GM23338 (cell line): Measurements from ENCODE around the gene CEACAM21. TPM values are rescaled to one million over a fixed set of nuclear protein-coding genes. Genes with fewer than 3 reads are reported as not detected.
A peak's percentile ranks its signal among the peaks of the same experiment; 100 is the strongest.

Experiments used
- ATAC-seq: fragments of 200-7000 bp; cut with Tn5 transposase; 3 replicates; pipeline ENCODE4 v1.9.1; 2020
- DNase-seq: peaks from one replicate; pipeline ENCODE4 v3.0.0-alpha.2; 2015; ENCODE audit warnings: low spot score
- H2AFZ ChIP-seq: fragments of 200-600 bp; sonication (generic); 2 replicates; pipeline ENCODE4 v1.8.0; 2016; ENCODE audit warnings: antibody characterized with exemption, mild to moderate bottlenecking, moderate library complexity
- H3F3A ChIP-seq: fragments of 200-600 bp; sonication (generic); replicated peaks from 2 replicates; pipeline ENCODE4 v1.8.0; 2017; ENCODE audit warnings: antibody characterized with exemption, mixed run types, low read depth
- H3K27ac ChIP-seq: fragments of 200-600 bp; sonication (generic); 2 replicates; pipeline ENCODE4 v1.6.1; 2016; ENCODE audit warnings: low read depth
- H3K27me3 ChIP-seq: fragments of 200-600 bp; sonication (generic); 2 replicates; pipeline ENCODE4 v1.8.0; 2016; ENCODE audit warnings: mild to moderate bottlenecking, mixed run types, moderate library complexity; ENCODE audit not compliant: insufficient read depth
- H3K36me3 ChIP-seq: fragments of 200-600 bp; sonication (generic); 2 replicates; pipeline ENCODE4 v1.8.0; 2016; ENCODE audit warnings: mild to moderate bottlenecking; ENCODE audit not compliant: insufficient read depth
- H3K4me1 ChIP-seq: fragments of 200-600 bp; sonication (generic); 2 replicates; pipeline ENCODE4 v1.8.0; 2016; ENCODE audit warnings: mild to moderate bottlenecking, moderate library complexity; ENCODE audit not compliant: insufficient read depth
- H3K4me2 ChIP-seq: fragments of 200-600 bp; sonication (generic); 2 replicates; pipeline ENCODE4 v1.7.1; 2017; ENCODE audit warnings: mixed run types
- H3K4me3 ChIP-seq: fragments of 200-600 bp; sonication (generic); 2 replicates; pipeline ENCODE4 v1.6.1; 2016; ENCODE audit warnings: mixed run types
- H3K79me2 ChIP-seq: fragments of 200-600 bp; sonication (generic); replicated peaks from 2 replicates; pipeline ENCODE4 v1.8.0; 2017; ENCODE audit warnings: mild to moderate bottlenecking; ENCODE audit not compliant: insufficient read depth
- H3K9me2 ChIP-seq: fragments of 200-600 bp; sonication (generic); 2 replicates; pipeline ENCODE4 v1.8.0; 2017; ENCODE audit not compliant: insufficient read depth
- H4K20me1 ChIP-seq: fragments of 200-600 bp; sonication (generic); replicated peaks from 2 replicates; pipeline ENCODE4 v1.8.0; 2017; ENCODE audit warnings: mild to moderate bottlenecking; ENCODE audit not compliant: insufficient read depth
- H3K27ac Mint-ChIP-seq: 2 replicates; pipeline ENCODE4 v1.8.0; 2020; ENCODE audit warnings: inconsistent platforms, mild to moderate bottlenecking, moderate library complexity, mixed read lengths
- H3K27me3 Mint-ChIP-seq: 3 replicates; pipeline ENCODE4 v1.8.0; 2022; ENCODE audit warnings: low read depth, mild to moderate bottlenecking, moderate library complexity, mixed read lengths, inconsistent platforms; ENCODE audit not compliant: insufficient read depth, poor library complexity
- H3K36me3 Mint-ChIP-seq: 3 replicates; pipeline ENCODE4 v1.8.0; 2021; ENCODE audit warnings: low read depth, mild to moderate bottlenecking, inconsistent platforms, moderate library complexity, mixed read lengths
- H3K4me1 Mint-ChIP-seq: 3 replicates; pipeline ENCODE4 v1.8.0; 2020; ENCODE audit warnings: mild to moderate bottlenecking, inconsistent platforms, mixed read lengths
- H3K4me3 Mint-ChIP-seq: 3 replicates; pipeline ENCODE4 v1.8.0; 2021; ENCODE audit warnings: moderate library complexity, mild to moderate bottlenecking, inconsistent platforms, mixed read lengths
- H3K9me3 Mint-ChIP-seq: 3 replicates; pipeline ENCODE4 v1.8.0; 2020; ENCODE audit warnings: moderate library complexity, mild to moderate bottlenecking, inconsistent platforms, mixed read lengths
- EZH2phosphoT487 ChIP-seq: fragments of 200-600 bp; sonication (generic); IDR thresholded peaks from one replicate; pipeline ENCODE4 v1.8.1; 2018; ENCODE audit warnings: antibody characterized with exemption; ENCODE audit not compliant: unreplicated experiment
- JUNB ChIP-seq: IDR thresholded peaks from one replicate; pipeline ENCODE4 v1.6.1; 2016; ENCODE audit warnings: antibody characterized with exemption; ENCODE audit not compliant: unreplicated experiment
- NANOG ChIP-seq: IDR thresholded peaks from 2 replicates; pipeline ENCODE4 v1.6.1; 2016; ENCODE audit warnings: antibody characterized with exemption, borderline replicate concordance
- POLR2AphosphoS5 ChIP-seq: IDR thresholded peaks from 2 replicates; pipeline ENCODE4 v1.6.1; 2016; ENCODE audit warnings: antibody characterized with exemption, low read depth
- REST ChIP-seq: IDR thresholded peaks from one replicate; pipeline ENCODE4 v1.6.1; 2018; ENCODE audit warnings: antibody characterized with exemption; ENCODE audit not compliant: unreplicated experiment
- STAT1 ChIP-seq: IDR thresholded peaks from one replicate; pipeline ENCODE4 v1.6.1; 2016; ENCODE audit warnings: antibody characterized with exemption; ENCODE audit not compliant: unreplicated experiment
- ZNF114 ChIP-seq: fragments of 250-450 bp; sonication (Bioruptor Pico); IDR thresholded peaks from 2 replicates; pipeline ENCODE4 v1.5.0; 2020; ENCODE audit warnings: mild to moderate bottlenecking, moderate library complexity
- ZNF462 ChIP-seq: fragments of 250-450 bp; sonication (Bioruptor Pico); IDR thresholded peaks from 2 replicates; pipeline ENCODE4 v1.5.0; 2020; ENCODE audit warnings: mild to moderate bottlenecking, moderate library complexity
- polyA plus RNA-seq: library from polyadenylated mRNA; unstranded; fragments of >200 nt; fragmentation: Nextera tagmentation; extraction: Ambion mirVana; gene quantifications from 2 replicates; pipeline ENCODE4 v1.2.1, GENCODE V29; 2016
- total RNA-seq: library from RNA; depleted of rRNA; stranded (reverse); fragments of >200 nt; shearing (Covaris generic); gene quantifications from 2 replicates; pipeline ENCODE4 v1.2.3, GENCODE V29; 2014
- TF ChIP-seq, protein P1 (sequence below), 2 experiments: fragments of 200-600 bp in 1 of 2; sonication (generic) in 1 of 2; conservative IDR thresholded peaks; 2 replicates each; pipeline versions ENCODE4 v1.5.1 to v1.6.1; 2016 to 2017; ENCODE audit warnings: antibody characterized with exemption in 2 of 2, low read depth in 2 of 2, mild to moderate bottlenecking in 2 of 2, moderate library complexity in 1 of 2
- TF ChIP-seq, protein P2 (sequence below): IDR thresholded peaks from 2 replicates; pipeline ENCODE4 v1.6.1; 2016; ENCODE audit warnings: antibody characterized with exemption

CEACAM21 gene
- total and polyA plus RNA-seq, 2 experiments from 2014 or later, result not detected

DNA sequence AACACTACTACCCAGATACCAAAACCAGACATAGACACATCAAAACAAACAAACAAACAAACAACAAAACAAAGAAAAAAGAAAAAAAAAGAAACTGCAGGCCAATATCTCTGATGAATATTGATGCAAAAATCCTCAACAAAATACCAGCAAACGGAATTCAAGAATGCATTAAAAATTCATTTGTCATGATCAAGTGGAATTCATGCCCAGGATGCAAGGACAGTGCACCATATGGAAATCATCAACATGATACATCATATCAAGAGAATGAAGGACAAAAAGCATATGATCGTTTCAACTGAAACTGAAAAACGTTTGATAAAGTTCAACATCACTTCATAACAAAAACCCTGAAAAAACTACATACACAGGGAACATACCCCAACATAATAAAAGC lies 48.9 kb upstream of the CEACAM21 start:
- Histone ChIP-seq H3K27ac (no peak overlapping the region), H3K36me3 (no peaks in the 10 kb centered on the region), H3K79me2 (no peaks in the 10 kb centered on the region), H3K4me2 (no peak overlapping the region), H3F3A (no peaks in the 10 kb centered on the region), H4K20me1 (no peaks in the 10 kb centered on the region), H3K27me3 (peaks cover 35% of the 10 kb centered on the region), H3K9me2 (peaks cover 17% of the 10 kb centered on the region), H3K4me1 (peaks cover 5% of the 10 kb centered on the region), H3K4me3 (no peak overlapping the region), H2AFZ (no peak overlapping the region)
- ATAC-seq, result no peak
- no peaks in the 10 kb centered on the region for H3K36me3 Mint-ChIP-seq
- peaks cover 22% of the 10 kb centered on the region for H3K27me3 Mint-ChIP-seq
- TF ChIP-seq ZNF114 (CRISPR knock-in tag) (no peak), POLR2AphosphoS5 (no peak), STAT1 (no peak)
- TF ChIP-seq, protein P1, sequence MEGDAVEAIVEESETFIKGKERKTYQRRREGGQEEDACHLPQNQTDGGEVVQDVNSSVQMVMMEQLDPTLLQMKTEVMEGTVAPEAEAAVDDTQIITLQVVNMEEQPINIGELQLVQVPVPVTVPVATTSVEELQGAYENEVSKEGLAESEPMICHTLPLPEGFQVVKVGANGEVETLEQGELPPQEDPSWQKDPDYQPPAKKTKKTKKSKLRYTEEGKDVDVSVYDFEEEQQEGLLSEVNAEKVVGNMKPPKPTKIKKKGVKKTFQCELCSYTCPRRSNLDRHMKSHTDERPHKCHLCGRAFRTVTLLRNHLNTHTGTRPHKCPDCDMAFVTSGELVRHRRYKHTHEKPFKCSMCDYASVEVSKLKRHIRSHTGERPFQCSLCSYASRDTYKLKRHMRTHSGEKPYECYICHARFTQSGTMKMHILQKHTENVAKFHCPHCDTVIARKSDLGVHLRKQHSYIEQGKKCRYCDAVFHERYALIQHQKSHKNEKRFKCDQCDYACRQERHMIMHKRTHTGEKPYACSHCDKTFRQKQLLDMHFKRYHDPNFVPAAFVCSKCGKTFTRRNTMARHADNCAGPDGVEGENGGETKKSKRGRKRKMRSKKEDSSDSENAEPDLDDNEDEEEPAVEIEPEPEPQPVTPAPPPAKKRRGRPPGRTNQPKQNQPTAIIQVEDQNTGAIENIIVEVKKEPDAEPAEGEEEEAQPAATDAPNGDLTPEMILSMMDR (conservative IDR thresholded peaks at IDR 0.05; ENCODE audit: low read depth in 2 of 2), result no peak
- no peak overlapping the region for H3K4me3 Mint-ChIP-seq
- H3K27ac Mint-ChIP-seq, result no peak overlapping the region
- H3K4me1 Mint-ChIP-seq, result peaks cover 8% of the 10 kb centered on the region
- no peak for DNase-seq
- peaks cover 5% of the 10 kb centered on the region; the same call in 1 of the 3 replicates for H3K9me3 Mint-ChIP-seq

- no peak overlapping the region for H3K4me3 Mint-ChIP-seq
- H3K4me1 Mint-ChIP-seq, result peaks cover 10% of the 10 kb centered on the region
- peak; percentile 33 for DNase-seq
- H3K9me3 Mint-ChIP-seq, result peaks cover 5% of the 10 kb centered on the region; the same call in 1 of the 3 replicates
- peaks cover 17% of the 10 kb centered on the region for H3K9me2 ChIP-seq
- no peak overlapping the region for H3K27ac Mint-ChIP-seq
- no peaks in the 10 kb centered on the region for H3K36me3 ChIP-seq
- no peak overlapping the region for H3K27ac ChIP-seq
- H3K79me2 ChIP-seq, result no peaks in the 10 kb centered on the region
- no peaks in the 10 kb centered on the region for H3K36me3 Mint-ChIP-seq
- peaks cover 12% of the 10 kb centered on the region for H3K27me3 Mint-ChIP-seq
- no peaks in the 10 kb centered on the region for H3K4me1 ChIP-seq
- no peaks in the 10 kb centered on the region for H4K20me1 ChIP-seq
- peaks cover 25% of the 10 kb centered on the region for H3K27me3 ChIP-seq
- H2AFZ ChIP-seq, result no peak overlapping the region
- no peaks in the 10 kb centered on the region for H3F3A ChIP-seq
- H3K4me2 ChIP-seq, result no peak overlapping the region
- H3K4me3 ChIP-seq, result no peak overlapping the region
- no peak; the same call in 1 of the 3 replicates for ATAC-seq
- TF ChIP-seq STAT1 (no peak), JUNB (no peak), EZH2phosphoT487 (no peak), ZNF462 (no peak), REST (no peak), NANOG (no peak)
- TF ChIP-seq, protein P2, sequence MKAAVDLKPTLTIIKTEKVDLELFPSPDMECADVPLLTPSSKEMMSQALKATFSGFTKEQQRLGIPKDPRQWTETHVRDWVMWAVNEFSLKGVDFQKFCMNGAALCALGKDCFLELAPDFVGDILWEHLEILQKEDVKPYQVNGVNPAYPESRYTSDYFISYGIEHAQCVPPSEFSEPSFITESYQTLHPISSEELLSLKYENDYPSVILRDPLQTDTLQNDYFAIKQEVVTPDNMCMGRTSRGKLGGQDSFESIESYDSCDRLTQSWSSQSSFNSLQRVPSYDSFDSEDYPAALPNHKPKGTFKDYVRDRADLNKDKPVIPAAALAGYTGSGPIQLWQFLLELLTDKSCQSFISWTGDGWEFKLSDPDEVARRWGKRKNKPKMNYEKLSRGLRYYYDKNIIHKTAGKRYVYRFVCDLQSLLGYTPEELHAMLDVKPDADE, result no peak
These were observed 47.9 kb upstream of the CEACAM21 start for GRCh38 chr19:41528106-41528505.
